ACHN (cell line): Measurements from ENCODE around the gene SNAP25.

Experiments
- DNase-seq: peaks from one replicate; pipeline ENCODE4 v3.0.0-alpha.2; 2015
- in situ Hi-C: cut with HindIII; loops from 2 replicates; pipeline ENCODE4 v1.10.0; 2017; ENCODE audit warnings: low sequenced_read_pairs, low pct_ligation_motif_present, low pct_unique_long_range_greater_than_20kb

SNAP25 gene

GRCh38 chr20:10349118-10349517 is 130.5 kb downstream of the SNAP25 start:
- in situ Hi-C loops: no loop called here
- no peak for DNase-seq

DNA sequence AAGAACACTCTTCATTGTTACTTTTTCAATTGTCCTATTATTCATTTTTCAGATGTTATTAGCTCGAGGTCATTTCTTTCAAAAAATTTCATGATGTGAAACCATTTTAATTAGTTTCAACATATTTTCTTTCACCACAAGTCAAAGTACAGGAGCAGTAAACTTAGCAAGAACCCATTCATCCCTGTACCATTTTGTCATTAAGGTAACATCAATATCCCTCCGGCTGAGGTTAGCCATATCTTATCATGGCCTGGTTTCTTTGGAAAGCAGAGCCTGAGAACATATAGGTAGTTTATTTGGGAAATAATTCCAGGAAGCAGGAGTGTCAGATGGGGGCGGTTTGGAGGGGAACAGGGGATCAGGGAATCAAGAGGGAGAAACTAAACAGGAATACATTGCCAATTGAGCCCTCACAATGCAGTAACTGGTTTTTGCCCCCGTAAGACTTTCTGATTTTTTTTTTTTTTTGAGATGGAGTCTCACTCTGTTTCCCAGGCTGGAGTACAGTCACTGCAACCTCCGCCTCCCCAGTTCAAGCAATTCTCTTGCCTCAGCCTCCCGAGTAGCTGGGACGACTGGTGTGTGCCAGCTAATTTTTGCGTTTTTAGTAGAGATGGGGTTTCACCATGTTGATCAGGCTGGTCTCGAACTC is 131.7 kb downstream of the SNAP25 start:
- in situ Hi-C loops: no loop called here
- DNase-seq: no peak

DNA sequence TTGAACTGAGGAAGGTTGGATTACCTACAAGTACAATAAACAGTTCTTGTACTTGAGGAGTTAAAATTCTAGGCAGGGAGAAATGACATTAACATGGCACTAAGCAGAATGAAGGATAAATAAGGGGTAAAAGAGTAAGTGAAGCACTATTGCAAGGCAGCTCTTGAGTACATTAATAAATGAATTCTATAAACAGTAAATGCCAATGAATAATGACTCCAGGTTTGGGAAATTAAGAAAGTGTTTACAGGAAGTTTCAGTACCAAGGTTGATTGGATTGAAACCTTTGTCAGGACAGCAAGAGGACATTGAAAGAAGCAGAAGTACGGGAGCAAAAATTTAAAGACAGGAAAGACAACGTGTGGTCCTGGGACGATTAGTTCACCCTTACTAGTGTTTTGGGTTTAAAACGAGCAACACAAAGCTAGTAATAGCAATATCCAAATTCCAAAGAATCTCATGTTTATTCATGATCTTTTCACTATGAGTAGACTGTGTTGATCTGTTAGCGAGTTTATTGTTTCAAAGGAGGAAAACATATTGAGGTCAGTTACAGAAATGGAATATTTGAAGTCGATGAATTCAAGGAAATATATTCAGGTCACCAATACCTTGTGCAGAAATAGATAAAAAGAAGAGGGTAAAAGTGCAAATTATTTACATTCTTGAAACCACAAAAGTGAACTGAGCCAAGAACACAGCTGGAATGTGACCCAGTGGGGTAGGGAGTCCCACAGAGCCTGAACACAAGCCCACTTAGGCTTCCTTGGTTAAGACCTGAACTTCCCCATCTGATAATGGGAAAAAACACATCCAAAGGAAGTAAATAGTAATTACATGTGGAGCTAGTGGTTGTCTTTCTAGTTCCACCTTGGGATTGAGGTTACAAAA is 134.5 kb downstream of the SNAP25 start:
- in situ Hi-C loops: no loop called here
- no peak for DNase-seq

DNA sequence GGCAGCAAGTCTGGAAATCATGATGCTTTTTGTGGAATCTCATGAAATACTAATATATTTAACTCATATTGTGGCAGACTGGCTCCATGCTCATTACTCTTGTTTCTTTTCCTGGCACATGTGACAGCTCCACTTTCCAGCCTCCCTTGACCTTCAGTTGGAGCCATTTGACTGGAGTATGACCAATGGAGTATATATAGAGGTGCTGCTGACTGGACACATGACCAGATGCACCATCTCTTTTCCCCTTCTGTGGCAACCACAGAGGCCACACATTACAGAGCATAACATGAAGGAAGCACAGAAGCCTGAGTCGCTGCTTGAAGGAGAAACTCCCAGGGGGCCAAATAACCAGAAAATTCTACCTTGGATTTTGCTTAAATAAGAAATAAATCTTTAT is 138.0 kb downstream of the SNAP25 start:
- in situ Hi-C loops: no loop called here
- no peak for DNase-seq
